GM21360 (cell line): ENCODE measurements around the gene NR5A2.
"Not testable (repeated sequence)": the region's sequence is repeated elsewhere in the genome, so short reads cannot be mapped to it uniquely, and the experiment has no call there.

ENCODE experiments used
- ATAC-seq: cut with Tn5 transposase; IDR thresholded peaks from one replicate; pipeline ENCODE4 v1.9.1; 2021; ENCODE audit warnings: mild to moderate bottlenecking, moderate library complexity; ENCODE audit not compliant: unreplicated experiment

The NR5A2 gene

DNA sequence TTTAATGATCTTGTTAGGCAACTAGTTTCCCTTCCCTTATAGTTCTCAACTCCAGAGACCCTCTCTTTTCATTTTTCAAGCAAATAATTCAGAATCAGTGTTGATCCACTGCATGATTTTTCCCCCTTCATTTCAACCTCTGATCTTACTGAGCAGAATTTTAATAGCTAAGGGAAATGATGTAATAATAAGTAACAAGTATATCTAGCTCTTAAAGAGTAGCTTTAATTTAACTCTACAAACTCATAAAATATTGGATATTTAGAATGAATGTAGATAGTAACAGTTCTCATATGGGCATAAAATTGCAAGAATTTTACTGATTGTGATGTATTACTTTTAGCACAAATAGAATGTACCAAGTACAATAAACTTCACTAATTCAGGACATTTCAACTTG is 130.2 kb downstream of the NR5A2 start:
- ATAC-seq: no peak

DNA sequence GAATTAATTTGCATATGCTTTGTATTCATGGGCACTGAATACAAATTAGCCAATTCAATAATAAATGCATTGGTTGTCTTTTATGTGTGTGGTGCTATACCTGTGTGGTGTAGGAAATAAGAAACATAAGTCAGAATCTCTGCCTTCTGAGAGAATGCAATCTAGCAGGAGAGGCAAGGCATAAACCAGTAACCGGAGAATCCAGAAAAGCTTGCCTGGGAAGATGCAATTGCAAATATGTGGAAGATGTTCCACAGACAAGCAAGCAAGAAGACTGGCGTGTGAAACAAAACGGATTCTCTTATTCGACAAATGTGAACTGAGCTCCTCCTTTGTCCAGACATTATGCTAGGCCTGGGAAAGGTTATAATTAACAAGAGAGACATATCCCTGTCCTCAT is 134.3 kb downstream of the NR5A2 start:
- ATAC-seq: no peak

DNA sequence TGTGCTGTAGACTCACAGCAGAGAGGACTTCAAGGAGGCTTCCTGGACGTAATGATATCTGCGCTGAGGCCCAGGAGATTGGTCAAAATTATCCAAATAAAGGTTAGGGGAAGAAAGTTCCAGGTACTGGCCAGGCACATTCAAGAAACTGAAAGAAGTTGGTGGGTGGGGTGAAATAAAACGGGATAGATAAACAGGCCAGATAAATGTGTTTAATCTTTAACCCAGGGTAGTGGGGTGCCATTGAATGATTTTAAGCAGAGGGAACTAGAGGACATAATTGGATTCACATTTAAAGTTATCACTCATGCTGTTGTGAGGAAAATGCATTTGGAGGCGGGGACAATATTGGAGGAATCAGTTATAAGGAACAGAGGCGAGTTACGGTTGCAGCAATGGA is 134.7 kb downstream of the NR5A2 start:
- no peak for ATAC-seq

DNA sequence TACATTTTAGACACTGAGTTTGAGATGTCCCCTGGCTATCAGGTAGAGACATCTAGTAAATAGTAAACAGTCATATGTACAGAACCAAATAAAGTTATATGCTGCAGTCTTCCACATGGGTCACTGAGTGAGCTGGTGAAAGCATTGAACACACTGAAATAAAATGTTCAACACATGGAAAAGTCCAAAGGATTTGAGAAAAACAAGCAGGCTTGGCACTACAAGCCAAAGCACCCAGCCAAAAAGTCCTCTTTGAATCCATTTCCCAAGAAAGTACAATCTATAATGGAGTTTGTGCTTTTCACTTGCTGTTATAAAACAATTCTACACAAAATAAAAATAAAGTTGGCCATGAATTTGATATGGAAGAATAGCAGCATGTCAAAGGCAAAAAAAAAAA is 135.4 kb downstream of the NR5A2 start:
- ATAC-seq: no peak

DNA sequence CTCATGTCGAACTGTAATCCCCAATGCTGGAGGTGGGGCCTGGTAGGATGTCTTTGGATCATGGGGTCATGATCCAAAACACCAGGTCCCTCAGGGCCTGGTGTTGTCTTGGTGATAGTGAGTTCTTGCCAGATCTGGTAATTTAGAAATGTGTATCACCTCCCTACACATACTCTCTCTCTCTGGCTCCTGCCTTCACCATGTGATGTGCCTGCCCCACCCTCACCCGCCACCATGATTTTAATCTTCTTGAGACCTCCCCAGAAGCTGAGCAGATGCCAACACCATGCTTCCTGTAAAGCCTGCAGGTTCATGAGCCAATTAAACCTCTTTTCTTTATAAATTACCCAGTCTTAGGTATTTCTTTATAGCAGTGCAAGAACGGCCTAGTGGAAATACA is 136.4 kb downstream of the NR5A2 start:
- ATAC-seq: no peak

DNA sequence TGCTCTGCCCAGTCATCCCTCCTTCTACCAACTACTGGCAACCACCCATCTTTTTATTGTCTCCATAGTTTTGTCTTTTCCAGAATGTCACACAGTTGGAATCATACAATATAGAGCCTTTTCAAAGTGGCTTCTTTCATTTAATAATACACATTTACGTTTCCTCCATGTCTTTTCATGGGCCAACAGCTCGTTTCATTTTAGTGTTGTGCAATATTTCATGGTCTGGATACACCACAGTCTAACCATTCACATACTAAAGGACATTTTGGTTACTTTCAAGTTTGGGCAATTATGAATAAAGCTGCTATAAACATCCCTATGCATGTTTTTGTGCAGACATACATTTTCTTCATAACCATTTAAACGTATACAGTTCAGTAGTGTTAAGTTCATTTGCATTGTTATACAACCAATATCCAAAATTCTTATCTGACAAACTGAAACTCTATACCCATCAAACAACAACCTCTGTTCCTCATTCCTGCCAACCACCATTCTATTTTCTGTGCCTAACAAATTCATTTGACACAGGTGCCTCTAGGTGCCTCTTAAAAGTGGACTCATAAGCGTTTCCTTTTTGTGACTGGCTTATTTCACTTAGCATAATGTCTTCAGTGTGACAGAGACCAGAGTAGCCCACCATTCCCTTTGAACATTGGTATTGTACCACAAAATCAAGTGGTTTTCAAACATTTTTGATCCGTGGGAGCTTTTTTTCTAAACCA is 138.1 kb downstream of the NR5A2 start:
- ATAC-seq: no peak

DNA sequence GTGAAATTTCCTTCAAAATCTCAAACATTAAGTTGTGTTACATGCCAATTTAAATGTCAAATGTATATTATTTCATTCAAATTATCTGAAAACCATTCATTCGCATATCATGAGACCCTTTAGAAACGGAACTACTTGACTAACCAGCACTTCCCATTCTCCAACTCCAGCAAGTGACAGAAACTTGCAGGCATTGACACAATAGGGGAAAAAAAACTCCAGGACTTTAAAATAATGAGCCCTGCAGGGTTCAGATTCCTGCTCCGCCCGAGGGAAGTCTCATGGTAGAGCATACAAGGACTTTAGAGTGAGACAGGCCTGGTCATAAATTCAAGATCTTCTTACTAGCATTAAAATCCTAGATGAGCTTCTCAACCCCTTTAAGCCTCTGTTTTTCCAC is 138.9 kb downstream of the NR5A2 start:
- no peak for ATAC-seq

DNA sequence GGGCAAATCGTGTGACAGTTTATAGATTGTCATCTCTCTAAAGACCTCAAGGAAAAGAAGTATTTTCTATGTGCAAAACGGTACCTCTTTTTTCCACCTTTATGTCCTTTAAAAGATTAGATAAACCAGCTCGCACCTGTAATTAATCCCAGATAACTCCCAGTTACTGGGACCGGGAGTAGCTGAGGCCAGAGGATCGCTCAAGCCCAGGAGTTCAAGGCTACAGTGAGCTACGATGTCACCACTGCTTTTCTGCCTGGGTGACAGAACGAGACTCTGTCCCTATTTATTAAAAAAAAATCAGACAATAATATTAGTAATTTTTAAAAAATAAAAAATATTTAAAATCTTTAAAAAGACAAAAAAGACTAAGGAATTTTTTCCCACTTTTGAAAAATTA is 141.4 kb downstream of the NR5A2 start:
- ATAC-seq: no peak

DNA sequence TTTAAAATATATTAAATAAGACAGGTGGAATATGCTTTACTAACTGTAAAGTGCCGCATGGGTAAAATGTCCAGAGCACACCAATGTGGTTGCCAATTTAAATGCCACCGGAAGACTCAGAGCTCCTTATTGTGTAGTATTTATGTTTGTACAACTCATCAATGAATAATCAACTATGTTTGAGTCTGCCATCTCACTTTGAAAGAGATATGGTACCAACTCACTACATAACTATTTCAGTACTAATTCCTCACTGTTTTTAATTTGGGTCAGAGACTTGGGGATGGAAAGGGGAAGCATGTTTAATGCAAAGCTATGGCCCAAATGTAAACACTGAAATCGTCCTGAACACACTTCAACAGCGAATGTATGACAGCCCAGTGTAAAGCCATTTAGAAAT is 144.8 kb downstream of the NR5A2 start:
- no peak for ATAC-seq

DNA sequence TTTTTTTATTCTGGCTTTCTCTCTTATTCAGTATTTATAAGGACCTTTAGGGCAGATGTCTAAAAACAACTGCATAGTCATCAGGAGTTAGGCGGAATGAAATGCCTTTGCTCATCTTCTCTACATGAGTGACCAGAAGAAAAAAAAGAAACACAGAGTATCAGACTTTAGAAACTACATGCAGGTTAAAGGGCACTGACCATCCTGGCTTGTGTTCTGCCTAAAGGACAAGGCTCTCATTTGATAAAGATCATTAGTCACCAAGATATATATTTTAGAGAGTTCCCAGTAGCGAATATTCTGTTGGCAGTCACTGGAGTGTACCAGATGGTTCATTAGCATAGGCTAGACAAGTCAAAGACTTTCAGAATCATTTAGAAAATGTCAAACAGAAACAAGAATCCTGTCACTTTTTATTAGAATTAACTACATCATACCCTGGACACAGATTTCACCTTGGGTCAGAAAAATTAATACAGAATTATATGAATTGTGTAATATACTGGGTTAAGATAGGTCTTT is 145.6 kb downstream of the NR5A2 start:
- ATAC-seq: no peak

DNA sequence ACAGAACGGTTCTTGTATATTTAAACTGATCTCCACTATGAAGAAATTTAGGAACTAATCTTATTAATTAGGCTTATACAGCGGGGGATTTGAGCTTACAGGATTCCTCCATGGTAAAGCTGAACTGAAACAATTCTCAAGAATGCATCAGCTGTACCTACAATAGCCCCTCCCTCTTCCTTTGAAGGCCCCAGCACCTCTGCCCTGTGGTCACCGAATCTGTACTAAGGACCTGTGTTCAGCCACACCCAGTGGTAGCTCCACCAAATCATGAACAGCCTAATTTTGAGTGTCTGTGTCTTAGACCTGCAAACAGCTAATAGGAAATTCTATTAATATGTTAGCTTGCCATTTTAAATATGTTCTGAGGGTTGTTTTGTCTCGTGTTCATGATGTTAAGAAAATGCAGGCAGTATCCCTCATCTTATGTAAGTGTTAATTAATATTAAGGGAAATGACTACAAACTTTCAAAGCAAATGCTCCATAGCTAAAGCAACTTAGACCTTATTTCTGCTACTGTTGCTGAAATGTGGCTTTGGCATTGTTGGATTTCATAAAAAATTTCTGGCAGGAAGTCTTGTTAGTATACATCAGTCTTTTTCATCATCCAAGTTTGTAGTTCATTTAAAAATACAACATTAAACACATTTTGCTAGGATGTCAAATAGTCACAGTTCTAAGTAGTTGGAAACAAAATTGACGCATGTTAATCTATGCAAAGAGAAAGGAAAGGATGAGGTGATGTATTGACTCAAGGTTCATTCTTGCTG is 147.2 kb downstream of the NR5A2 start:
- ATAC-seq: no peak

DNA sequence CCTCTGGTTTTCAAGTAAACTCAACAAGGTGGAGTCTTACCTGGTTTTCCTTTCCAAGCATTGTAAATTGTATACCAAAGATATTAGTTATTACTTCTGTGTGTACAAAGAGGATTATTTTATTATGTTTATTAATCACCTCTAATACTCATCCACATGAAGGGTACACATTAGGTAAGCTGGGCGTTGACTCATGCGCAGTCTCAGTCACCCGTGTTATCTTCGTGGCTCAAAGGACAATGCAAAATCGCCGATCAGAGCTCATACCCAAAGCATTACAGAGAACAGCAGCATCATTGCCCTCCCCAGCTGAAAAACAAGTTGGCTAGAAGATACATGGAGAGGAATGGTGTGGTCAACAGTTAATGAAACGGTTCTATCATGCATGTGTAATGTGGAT is 148.7 kb downstream of the NR5A2 start:
- ATAC-seq: no peak

DNA sequence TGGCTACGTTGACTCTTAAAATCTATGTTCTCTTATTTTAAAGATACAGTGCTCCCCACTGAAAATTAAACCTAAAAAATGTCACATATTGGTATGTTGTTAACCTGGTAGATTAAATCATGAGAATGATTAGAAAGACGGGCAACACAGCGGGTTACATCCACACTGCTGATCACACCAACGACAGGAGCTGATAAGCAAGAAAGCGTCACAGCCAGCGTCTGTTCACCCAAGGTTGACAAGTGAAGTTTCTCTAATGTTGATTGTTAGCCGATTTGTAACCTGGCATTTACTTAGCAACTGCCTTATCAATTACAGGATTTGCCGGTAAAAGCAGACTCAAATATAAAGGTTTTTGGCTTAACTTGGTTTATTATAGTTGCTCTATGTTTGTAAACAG is 149.3 kb downstream of the NR5A2 start:
- no peak for ATAC-seq

DNA sequence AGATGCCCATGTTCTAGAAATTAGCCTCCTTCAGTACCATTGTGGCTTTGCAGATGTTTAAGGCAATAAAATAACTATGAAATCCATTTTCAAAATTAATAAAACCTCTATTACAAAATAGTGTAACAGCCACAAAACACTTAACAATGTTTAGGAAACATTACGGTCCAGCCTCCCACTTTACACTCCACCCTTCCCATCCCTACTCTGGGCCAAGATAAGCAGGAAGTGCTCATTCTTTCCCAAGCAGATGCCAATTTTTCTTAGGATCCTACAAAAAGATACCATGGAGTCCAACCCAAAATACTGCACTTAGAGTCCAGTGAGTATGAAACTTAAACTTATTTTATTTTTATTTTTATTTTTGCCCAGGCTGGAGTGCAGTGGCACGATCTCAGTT is 150.8 kb downstream of the NR5A2 start:
- ATAC-seq: no peak

DNA sequence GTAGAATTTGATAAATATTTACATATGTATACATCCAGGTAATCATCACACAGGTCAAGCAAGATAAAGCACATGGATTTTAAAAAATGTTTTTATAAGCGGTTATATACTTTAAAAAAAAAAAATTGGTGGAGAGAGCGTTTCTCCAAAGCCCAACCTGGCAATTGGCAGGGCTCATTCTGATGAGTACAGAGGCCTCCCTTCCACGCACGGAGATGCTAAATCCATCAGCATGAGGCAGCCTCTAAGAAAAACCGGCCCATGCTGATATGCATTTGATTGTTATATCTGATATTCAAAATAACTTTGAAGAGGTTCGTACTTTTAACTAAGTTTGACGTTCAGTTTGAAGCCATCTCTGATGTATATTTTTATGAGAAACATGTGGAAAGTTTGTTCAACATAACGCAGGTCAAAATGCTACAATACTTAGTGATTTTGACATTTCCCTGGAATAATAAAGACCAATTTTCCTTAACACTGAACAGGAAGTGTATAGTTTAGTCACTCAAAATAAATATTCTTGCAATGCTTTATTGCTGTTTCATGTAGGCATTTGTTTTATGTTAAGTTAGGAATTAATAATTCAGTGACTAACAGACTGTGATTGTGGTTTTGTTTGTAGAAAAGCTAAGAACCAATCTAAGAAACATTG is 151.7 kb downstream of the NR5A2 start:
- no peak for ATAC-seq

DNA sequence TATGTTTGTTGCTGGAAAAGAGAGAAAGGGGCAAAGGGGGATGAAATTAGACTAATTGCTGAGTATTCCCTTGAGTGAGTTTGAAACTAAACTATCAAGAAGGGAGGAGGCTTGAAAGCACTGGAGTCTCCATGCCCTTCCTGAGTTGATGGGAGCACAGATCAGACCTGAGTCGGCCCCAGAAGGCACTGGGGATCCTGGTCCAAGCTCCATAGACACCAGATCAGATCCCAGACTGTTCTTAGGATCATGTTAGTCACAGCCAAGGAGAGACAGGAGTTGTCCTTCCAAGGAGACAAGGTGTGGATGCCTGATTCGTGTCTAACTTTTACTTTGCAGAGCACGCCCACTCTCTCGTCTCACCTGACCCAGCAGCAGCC is 152.3 kb downstream of the NR5A2 start:
- ATAC-seq: no peak

DNA sequence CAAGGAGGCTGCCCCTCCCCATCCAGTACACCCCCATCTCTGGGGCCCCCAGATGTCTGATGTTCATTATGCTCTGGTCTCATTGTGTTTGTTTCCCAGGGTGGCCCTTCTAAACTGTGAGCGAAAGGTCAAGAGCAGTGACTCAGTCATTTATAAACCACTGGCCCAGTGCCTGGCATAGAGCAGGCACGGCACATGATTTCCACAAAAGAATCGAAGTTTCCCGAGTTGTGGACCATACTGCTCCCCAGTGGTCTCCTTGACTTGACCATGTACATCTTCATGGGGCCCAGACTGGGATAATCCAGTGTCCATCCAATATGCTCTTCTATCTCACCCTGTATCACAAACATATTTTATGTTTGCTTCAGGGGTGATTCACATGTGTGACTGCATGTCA is 153.3 kb downstream of the NR5A2 start:
- ATAC-seq: no peak

DNA sequence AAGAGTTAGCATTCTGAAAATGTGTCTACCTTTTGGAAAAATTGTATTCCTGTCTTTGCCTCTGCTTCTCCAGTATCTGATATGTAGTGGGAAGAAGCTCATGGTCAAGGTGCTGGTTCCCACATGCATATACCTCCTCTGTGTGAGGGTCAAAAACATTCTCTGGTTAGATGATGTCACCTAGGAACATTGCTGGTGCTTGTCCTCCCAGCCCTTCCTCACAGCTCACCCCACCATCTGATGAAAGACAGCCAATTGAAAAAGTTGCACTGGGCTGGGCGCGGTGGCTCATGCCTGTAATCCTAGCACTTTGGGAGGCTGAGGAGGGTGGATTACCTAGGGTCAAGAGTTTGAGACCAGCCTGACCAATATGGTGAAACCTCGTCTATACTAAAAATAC is 154.4 kb downstream of the NR5A2 start:
- ATAC-seq: no peak

DNA sequence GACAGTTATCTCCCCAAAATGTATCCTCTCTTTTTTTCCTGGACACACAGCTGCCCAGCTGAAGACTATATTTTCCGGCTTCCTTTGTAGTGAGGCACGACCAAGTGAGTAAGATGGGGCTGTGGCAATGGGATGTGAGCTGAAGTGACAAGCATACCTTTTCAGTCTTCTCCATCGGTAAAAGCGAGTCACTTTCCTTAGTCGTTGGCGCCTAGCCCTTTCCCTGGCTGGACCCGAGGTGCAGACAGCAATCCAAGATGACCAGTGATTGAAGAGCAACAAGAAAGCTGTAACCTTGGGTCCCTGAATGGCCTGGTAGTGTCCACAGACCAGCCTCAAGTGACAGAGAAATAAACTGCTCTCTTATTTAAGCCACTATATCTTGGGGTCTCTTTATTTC is 155.2 kb downstream of the NR5A2 start:
- ATAC-seq: no peak

DNA sequence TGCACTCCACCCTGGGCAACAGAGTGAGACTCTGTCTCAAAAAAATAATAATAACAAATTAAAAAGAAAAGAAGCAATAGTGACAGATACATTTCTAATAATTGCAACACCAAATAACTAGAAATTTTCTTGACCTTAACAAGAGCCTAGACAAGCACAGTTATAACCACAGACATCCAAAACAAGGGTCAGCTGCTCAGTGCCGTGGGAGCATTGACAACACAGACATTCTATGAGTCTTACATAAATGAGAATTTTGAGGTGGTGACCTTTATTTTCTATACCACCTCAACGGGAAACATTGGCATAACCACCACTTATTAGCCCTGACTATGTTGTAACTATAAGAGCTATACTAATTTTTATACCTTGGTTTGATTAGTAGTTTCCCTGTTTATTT is 156.1 kb downstream of the NR5A2 start:
- ATAC-seq: no peak

DNA sequence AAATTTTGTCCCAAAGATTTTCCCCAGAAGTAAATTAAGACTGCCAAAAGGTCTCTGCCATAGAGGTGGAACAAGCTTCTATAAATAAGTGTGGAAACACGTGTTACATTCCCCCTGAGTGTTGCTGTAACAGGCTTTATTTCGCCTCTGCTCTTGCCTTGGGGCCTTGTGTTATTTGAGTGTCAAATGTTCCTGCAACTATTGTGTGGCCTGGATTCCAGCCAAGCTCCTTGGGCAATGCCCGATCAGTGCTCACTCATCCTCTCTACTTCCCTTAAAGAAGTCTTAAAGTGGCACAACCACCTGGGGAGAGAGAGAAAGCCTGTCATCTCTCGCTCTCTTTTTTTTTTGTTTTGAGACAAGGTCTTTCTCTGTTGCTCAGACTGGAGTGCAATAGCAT is 156.7 kb downstream of the NR5A2 start:
- ATAC-seq: no peak

DNA sequence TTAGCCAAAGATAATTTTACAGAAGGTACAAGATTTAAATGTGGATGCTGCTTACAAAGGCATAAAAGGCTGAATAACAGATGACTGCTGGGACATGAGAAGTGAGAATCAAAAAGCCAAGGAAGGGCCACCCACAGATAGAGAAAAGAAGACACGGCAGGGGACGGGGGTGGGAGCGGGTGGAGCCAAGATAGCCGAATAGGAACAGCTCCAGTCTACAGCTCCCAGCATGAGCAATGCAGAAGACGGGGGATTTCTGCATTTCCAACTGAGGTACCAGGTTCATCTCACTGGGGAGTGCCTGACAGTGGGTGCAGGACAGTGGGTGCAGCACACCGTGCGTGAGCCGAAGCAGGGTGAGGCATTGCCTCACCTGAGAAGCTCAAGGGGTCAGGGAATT is 157.7 kb downstream of the NR5A2 start:
- ATAC-seq: not testable (repeated sequence)
